Thyroid gland (tissue), 4 donors: ENCODE results near the gene ATPAF1. TPM values are rescaled to one million over a fixed set of nuclear protein-coding genes. Genes with fewer than 3 reads are reported as not detected.

Source experiments
- DNase-seq, 2 donors: peaks; one replicate each; pipeline ENCODE4 v3.0.0-alpha.2; 2019
- H3K27ac ChIP-seq, 3 donors: fragments of 200-600 bp; sonication (generic); 1 replicate in 2 of 3; 2 replicates in 1 of 3; pipeline ENCODE4 v1.5.1; 2016 to 2019; ENCODE audit warnings: mild to moderate bottlenecking in 1 of 3, moderate library complexity in 1 of 3
- H3K27me3 ChIP-seq: fragments of 200-600 bp; sonication (generic); one replicate; pipeline ENCODE4 v1.5.1; 2019
- H3K36me3 ChIP-seq, 2 donors: fragments of 200-600 bp; sonication (generic); one replicate each; pipeline ENCODE4 v1.5.1; 2016 to 2019
- H3K4me1 ChIP-seq, 2 donors: fragments of 200-600 bp; sonication (generic); one replicate each; pipeline ENCODE4 v1.5.1; 2017 to 2019
- H3K4me3 ChIP-seq, 3 donors: fragments of 200-600 bp; sonication (generic); replicated peaks in 1 of 3; 1 replicate in 2 of 3; 2 replicates in 1 of 3; pipeline ENCODE4 v1.5.1; 2016; ENCODE audit warnings: mild to moderate bottlenecking in 1 of 3
- H3K9me3 ChIP-seq: fragments of 200-600 bp; sonication (generic); one replicate; pipeline ENCODE4 v1.5.1; 2017
- CTCF ChIP-seq, 6 experiments: fragments of 200-600 bp in 3 of 6; fragments of 450-650 bp in 3 of 6; sonication (generic) in 3 of 6; IDR thresholded peaks; one replicate each; pipeline ENCODE4 v1.5.1; 2016 to 2019; ENCODE audit warnings: antibody characterized with exemption in 6 of 6, mild to moderate bottlenecking in 2 of 6, inconsistent platforms in 1 of 6, moderate library complexity in 1 of 6
- POLR2A ChIP-seq, 2 donors: fragments of 450-650 bp; IDR thresholded peaks; one replicate each; pipeline ENCODE4 v1.6.1; 2017; ENCODE audit warnings: antibody characterized with exemption in 2 of 2, mild to moderate bottlenecking in 2 of 2, moderate library complexity in 1 of 2
- WGBS, 2 donors: methylation state at CpG; one replicate each; pipeline ENCODE4 v1.1.5; 2017; 5-methylcytosine and 5-hydroxymethylcytosine counted together
- intact Hi-C: fragments of 100-400 bp; cut with DNase I; formaldehyde crosslinking; loops from one replicate; pipeline ENCODE4 v1.15.1; 2023
- total RNA-seq, 4 donors: library from RNA; depleted of rRNA; stranded (reverse); fragments of >200 nt; gene quantifications; one replicate each; pipeline ENCODE4 v1.2.3, GENCODE V29; 2016

ATPAF1 gene
- total RNA-seq, 4 donors from 2014 or later = 48.0 to 85.6 (median 56.3) TPM

- TF ChIP-seq CTCF (IDR thresholded peaks at IDR 0.05) = no peak
- no peak for TF ChIP-seq POLR2A (IDR thresholded peaks at IDR 0.05)
- H3K4me1 ChIP-seq = peaks cover 20 to 26% of the 10 kb centered on the region in 2 donors
- H3K27me3 ChIP-seq = no peaks in the 10 kb centered on the region
- H3K4me3 ChIP-seq = no peak overlapping the region
- no peaks in the 10 kb centered on the region for H3K36me3 ChIP-seq
- intact Hi-C loops = no loop called here
- H3K27ac ChIP-seq = no peak overlapping the region
- H3K9me3 ChIP-seq = no peaks in the 10 kb centered on the region
- WGBS, 2 donors = 81 to 86% methylated on average over 4 of the region's 4 CpGs
- DNase-seq = no peak
These were observed 49.3 kb downstream of the ATPAF1 start for GRCh38 chr1:46618754-46619415.

GRCh38 chr1:46617833-46618232, 50.3 kb downstream of the ATPAF1 start:
- H3K27ac ChIP-seq = no peak overlapping the region
- H3K4me1 ChIP-seq = peaks cover 25 to 36% of the 10 kb centered on the region in 2 donors
- no peak for DNase-seq
- no peaks in the 10 kb centered on the region for H3K9me3 ChIP-seq
- H3K4me3 ChIP-seq = no peak overlapping the region
- 94 to 96% methylated on average over 3 of the region's 3 CpGs for WGBS, 2 donors
- TF ChIP-seq CTCF (IDR thresholded peaks at IDR 0.05) (no peak), POLR2A (IDR thresholded peaks at IDR 0.05) (no peak)
- intact Hi-C loops = no loop called here
- H3K36me3 ChIP-seq = no peaks in the 10 kb centered on the region
- no peaks in the 10 kb centered on the region for H3K27me3 ChIP-seq

GRCh38 chr1:46617108-46617800, 50.9 kb downstream of the ATPAF1 start:
- 40 to 50% methylated on average over 8 to 10 of the region's 10 CpGs for WGBS, 2 donors
- intact Hi-C loops = no loop called here

GRCh38 chr1:46616277-46617107, 51.7 kb downstream of the ATPAF1 start, which contains the start of gene MOB3C:
Gene MOB3C (minus strand): TSS chr1:46616811. CDS start chr1:46613321, 3,490 bp downstream.
- Histone ChIP-seq H3K4me3 (peak within 1 kb of the TSS; percentile 39 to 83 (median 66)), H3K27me3 (no peaks in the 10 kb centered on the region), H3K9me3 (no peaks in the 10 kb centered on the region), H3K4me1 (peaks cover 33 to 49% of the 10 kb centered on the region in 2 donors), H3K27ac (peak within 1 kb of the TSS; percentile 82 to 91 (median 87)), H3K36me3 (no peaks in the 10 kb centered on the region)
- peak; percentile 71 to 73 for DNase-seq
- TF ChIP-seq CTCF (IDR thresholded peaks at IDR 0.05) (no peak), POLR2A (IDR thresholded peaks at IDR 0.05) (peak in 1 of 2 donors; percentile 87)
- WGBS, 2 donors = 0% methylated on average over 28 to 32 of the region's 62 CpGs
- intact Hi-C loops = no loop called here

More at GRCh38 chr1:46617108-46617800, 50.9 kb downstream of the ATPAF1 start:
- Histone ChIP-seq H3K27ac (peak overlapping the region; percentile 82 to 91 (median 87)), H3K36me3 (no peaks in the 10 kb centered on the region), H3K4me1 (peaks cover 25 to 41% of the 10 kb centered on the region in 2 donors), H3K9me3 (no peaks in the 10 kb centered on the region), H3K27me3 (no peaks in the 10 kb centered on the region), H3K4me3 (peak overlapping the region; percentile 39 to 83 (median 66))
- TF ChIP-seq POLR2A (IDR thresholded peaks at IDR 0.05) (no peak), CTCF (IDR thresholded peaks at IDR 0.05) (no peak)
- no peak for DNase-seq
